ENCODE measurements around the gene BMP2K. TPM values are rescaled to one million over a fixed set of nuclear protein-coding genes. Genes with fewer than 3 reads are reported as not detected.

BMP2K gene
- total RNA-seq, 1 experiment from 2014 or later: 45.6 TPM

GRCh38 chr4:78778530-78778929, 2.4 kb downstream of the BMP2K start:
- POLR2A ChIA-PET: no interaction called here

DNA sequence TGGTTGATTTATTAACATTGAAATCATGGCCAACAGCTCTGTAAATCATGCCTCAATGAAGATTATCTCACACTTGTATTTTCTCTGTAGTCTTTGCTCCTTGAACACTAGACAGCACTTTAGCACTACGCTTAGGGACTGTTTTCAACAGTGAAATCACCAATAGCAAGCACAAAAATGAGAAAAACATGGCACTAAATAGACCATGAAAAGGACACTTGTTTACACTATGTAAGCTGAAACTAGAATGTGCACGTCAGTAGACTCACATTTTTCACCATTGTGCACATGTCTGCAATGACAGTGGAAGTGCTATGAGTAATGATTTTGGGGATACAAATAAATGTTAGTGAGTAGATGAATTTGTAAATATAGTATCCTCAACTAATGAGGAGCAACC, 3.1 kb downstream of the BMP2K start:
- TF ChIP-seq CTCF (IDR thresholded peaks at IDR 0.05; ENCODE audit: insufficient read depth in 1 of 2, low read depth in 1 of 2, low read length in 1 of 2, severe bottlenecking in 1 of 2, unreplicated experiment in 1 of 2): no peak
- CTCF ChIA-PET: no interaction called here
- DNase-seq: no peak
- POLR2A ChIA-PET: no interaction called here
- H3K36me3 ChIP-seq (ENCODE audit: control insufficient read depth, insufficient read depth, low read length): no peaks in the 10 kb centered on the region
- BruUV-seq (replicated peaks): no TSS peak
- no peaks in the 10 kb centered on the region for H3K27me3 ChIP-seq (replicated peaks; ENCODE audit: control insufficient read depth, insufficient read depth, low read length)
- Mint-ChIP-seq H3K27ac (ENCODE audit: unreplicated experiment) (no peak overlapping the region), H3K36me3 (ENCODE audit: insufficient read depth, unreplicated experiment) (no peaks in the 10 kb centered on the region), H3K9me3 (ENCODE audit: unreplicated experiment) (no peaks in the 10 kb centered on the region), H3K27me3 (ENCODE audit: insufficient read depth, unreplicated experiment) (no peaks in the 10 kb centered on the region), H3K4me3 (ENCODE audit: unreplicated experiment) (no peak overlapping the region), H3K4me1 (ENCODE audit: low read depth, unreplicated experiment) (no peaks in the 10 kb centered on the region)
- intact Hi-C loops (cut with micrococcal nuclease; ENCODE audit: unreplicated experiment): loop anchor here (1.0 to 5.0 kb wide), 4 partner anchors 85 to 227 kb away; partner anchors contain the start of gene ANXA3
- no peaks in the 10 kb centered on the region for H3K9me3 ChIP-seq
- H3K4me3 ChIP-seq (ENCODE audit: low read depth, low read length): no peak overlapping the region
- peaks cover 30% of the 10 kb centered on the region for H3K4me1 ChIP-seq

More at GRCh38 chr4:78778530-78778929, 2.4 kb downstream of the BMP2K start:
- Histone ChIP-seq H3K36me3 (ENCODE audit: control insufficient read depth, insufficient read depth, low read length) (no peaks in the 10 kb centered on the region), H3K27me3 (replicated peaks; ENCODE audit: control insufficient read depth, insufficient read depth, low read length) (no peaks in the 10 kb centered on the region), H3K9me3 (no peaks in the 10 kb centered on the region), H3K4me1 (peaks cover 30% of the 10 kb centered on the region), H3K4me3 (ENCODE audit: low read depth, low read length) (no peak overlapping the region)
- TF ChIP-seq CTCF (IDR thresholded peaks at IDR 0.05; ENCODE audit: insufficient read depth in 1 of 2, low read depth in 1 of 2, low read length in 1 of 2, severe bottlenecking in 1 of 2, unreplicated experiment in 1 of 2): no peak
- H3K9me3 Mint-ChIP-seq (ENCODE audit: unreplicated experiment): no peaks in the 10 kb centered on the region
- CTCF ChIA-PET: no interaction called here
- no peak overlapping the region for H3K4me3 Mint-ChIP-seq (ENCODE audit: unreplicated experiment)
- no peaks in the 10 kb centered on the region for H3K4me1 Mint-ChIP-seq (ENCODE audit: low read depth, unreplicated experiment)
- H3K36me3 Mint-ChIP-seq (ENCODE audit: insufficient read depth, unreplicated experiment): no peaks in the 10 kb centered on the region
- H3K27me3 Mint-ChIP-seq (ENCODE audit: insufficient read depth, unreplicated experiment): no peaks in the 10 kb centered on the region
- DNase-seq: no peak
- H3K27ac Mint-ChIP-seq (ENCODE audit: unreplicated experiment): no peak overlapping the region
- BruUV-seq (replicated peaks): no TSS peak
- intact Hi-C loops (cut with micrococcal nuclease; ENCODE audit: unreplicated experiment): loop anchor here (5.0 kb wide), 3 partner anchors 151 to 226 kb away; partner anchors contain the start of gene ANXA3

DNA sequence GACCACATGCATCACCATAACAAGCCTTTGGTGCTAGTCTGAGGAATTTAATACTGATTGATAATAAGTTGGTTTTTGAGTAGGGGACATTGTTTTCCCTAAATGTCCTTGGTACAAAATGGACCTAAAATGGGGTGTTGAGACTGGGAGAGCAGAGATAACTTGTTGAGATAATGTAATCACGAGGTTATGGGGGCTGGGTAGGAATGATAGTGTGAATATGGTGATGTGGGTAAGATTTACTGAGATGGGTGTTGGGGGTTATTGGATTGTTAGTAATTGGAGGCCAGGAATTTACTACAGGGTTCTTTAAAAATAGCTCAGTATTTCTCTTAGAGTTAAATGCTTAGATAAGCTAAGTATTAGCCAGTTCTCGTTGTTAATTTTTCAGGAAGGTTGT, 3.9 kb downstream of the BMP2K start:
- Histone ChIP-seq H3K4me1 (peaks cover 27% of the 10 kb centered on the region), H3K27me3 (replicated peaks; ENCODE audit: control insufficient read depth, insufficient read depth, low read length) (no peaks in the 10 kb centered on the region), H3K36me3 (ENCODE audit: control insufficient read depth, insufficient read depth, low read length) (no peaks in the 10 kb centered on the region), H3K4me3 (ENCODE audit: low read depth, low read length) (no peak overlapping the region), H3K9me3 (no peaks in the 10 kb centered on the region)
- Mint-ChIP-seq H3K27ac (ENCODE audit: unreplicated experiment) (no peak overlapping the region), H3K4me1 (ENCODE audit: low read depth, unreplicated experiment) (no peaks in the 10 kb centered on the region), H3K9me3 (ENCODE audit: unreplicated experiment) (no peaks in the 10 kb centered on the region), H3K4me3 (ENCODE audit: unreplicated experiment) (no peak overlapping the region), H3K36me3 (ENCODE audit: insufficient read depth, unreplicated experiment) (no peaks in the 10 kb centered on the region), H3K27me3 (ENCODE audit: insufficient read depth, unreplicated experiment) (no peaks in the 10 kb centered on the region)
- BruUV-seq (replicated peaks): no TSS peak
- ChIA-PET CTCF (no interaction called here), POLR2A (no interaction called here)
- TF ChIP-seq CTCF (IDR thresholded peaks at IDR 0.05; ENCODE audit: insufficient read depth in 1 of 2, low read depth in 1 of 2, low read length in 1 of 2, severe bottlenecking in 1 of 2, unreplicated experiment in 1 of 2): no peak
- no peak for DNase-seq
- intact Hi-C loops (cut with micrococcal nuclease; ENCODE audit: unreplicated experiment): no loop called here
